ENCODE measurements around the gene VARS2.

DNA sequence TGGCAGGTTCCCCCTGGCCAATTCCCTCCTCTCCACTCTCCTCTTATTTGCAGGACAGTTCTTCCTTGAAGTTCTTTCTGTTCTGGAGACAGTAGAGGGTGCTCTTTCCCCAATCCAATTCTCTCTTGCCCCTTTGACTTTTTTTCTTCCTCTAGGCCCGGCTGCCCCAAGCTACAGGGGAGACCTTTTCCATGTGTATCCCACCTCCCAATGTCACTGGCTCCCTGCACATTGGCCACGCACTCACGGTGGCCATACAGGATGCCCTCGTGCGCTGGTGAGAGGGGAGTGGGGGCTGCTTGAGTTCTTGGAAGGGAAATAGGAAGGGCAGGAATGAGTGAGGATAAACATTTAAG lies 1.5 kb downstream of the VARS2 start:
- TF ChIP-seq, protein P1, sequence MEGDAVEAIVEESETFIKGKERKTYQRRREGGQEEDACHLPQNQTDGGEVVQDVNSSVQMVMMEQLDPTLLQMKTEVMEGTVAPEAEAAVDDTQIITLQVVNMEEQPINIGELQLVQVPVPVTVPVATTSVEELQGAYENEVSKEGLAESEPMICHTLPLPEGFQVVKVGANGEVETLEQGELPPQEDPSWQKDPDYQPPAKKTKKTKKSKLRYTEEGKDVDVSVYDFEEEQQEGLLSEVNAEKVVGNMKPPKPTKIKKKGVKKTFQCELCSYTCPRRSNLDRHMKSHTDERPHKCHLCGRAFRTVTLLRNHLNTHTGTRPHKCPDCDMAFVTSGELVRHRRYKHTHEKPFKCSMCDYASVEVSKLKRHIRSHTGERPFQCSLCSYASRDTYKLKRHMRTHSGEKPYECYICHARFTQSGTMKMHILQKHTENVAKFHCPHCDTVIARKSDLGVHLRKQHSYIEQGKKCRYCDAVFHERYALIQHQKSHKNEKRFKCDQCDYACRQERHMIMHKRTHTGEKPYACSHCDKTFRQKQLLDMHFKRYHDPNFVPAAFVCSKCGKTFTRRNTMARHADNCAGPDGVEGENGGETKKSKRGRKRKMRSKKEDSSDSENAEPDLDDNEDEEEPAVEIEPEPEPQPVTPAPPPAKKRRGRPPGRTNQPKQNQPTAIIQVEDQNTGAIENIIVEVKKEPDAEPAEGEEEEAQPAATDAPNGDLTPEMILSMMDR (IDR thresholded peaks at IDR 0.05): peak; percentile 35 to 82 (median 64)
- no peak for TF ChIP-seq POLR2A (IDR thresholded peaks at IDR 0.05)
